Activated gamma-delta T cell treated with anti-CD3 and anti-CD28 coated beads, Interleukin-2, amount 50 U/mL, for 16 hours (primary cell): Measurements from ENCODE around the gene TNS3.

Source experiments
- DNase-seq: peaks from one replicate; pipeline ENCODE4 v3.0.0-alpha.2; 2020; ENCODE audit warnings: low read depth

Gene TNS3

DNA sequence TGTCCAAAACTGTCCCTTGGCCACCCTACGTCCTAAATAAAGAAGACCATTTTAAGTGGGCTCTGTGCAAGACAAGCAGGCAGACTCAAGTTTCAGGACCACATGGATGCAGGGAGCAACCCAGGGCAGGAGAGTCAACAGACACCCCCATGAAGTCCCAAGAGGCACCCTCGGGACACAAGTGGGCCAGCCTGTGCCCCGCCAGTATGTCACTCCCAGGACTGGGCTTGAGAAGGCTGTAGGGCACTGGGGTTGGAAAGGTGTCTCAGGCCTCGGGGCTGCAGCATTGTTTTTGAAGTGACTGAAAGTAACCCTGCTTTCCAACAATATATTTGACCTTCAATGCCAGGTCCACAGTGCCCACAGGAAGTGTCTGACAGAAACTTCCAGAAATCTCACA is 157.4 kb downstream of the TNS3 start:
- DNase-seq = no peak

GRCh38 chr7:47423196-47423595 is 158.7 kb downstream of the TNS3 start:
- no peak for DNase-seq

- no peak for DNase-seq
Observed at GRCh38 chr7:47422611-47423010, 159.3 kb downstream of the TNS3 start.

DNA sequence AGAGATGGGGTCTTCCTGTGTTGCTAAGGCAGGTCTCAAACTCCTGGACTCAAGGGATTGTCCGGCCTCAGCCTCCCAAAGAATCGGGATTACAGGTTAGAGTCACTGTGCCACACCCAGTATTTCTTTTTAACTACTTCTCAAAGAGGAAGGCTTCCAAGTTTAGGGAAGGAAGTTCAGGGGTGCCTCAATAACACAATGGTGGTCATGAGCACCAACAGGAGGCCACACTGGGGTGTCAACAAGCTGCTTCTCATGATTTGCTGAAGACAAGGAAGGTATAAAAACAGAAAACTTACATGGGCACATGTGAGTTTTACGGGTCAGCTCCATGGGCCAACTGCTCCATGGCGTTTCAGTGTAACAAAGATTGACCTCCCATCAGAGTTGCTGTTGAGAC is 160.5 kb downstream of the TNS3 start:
- DNase-seq = no peak

DNA sequence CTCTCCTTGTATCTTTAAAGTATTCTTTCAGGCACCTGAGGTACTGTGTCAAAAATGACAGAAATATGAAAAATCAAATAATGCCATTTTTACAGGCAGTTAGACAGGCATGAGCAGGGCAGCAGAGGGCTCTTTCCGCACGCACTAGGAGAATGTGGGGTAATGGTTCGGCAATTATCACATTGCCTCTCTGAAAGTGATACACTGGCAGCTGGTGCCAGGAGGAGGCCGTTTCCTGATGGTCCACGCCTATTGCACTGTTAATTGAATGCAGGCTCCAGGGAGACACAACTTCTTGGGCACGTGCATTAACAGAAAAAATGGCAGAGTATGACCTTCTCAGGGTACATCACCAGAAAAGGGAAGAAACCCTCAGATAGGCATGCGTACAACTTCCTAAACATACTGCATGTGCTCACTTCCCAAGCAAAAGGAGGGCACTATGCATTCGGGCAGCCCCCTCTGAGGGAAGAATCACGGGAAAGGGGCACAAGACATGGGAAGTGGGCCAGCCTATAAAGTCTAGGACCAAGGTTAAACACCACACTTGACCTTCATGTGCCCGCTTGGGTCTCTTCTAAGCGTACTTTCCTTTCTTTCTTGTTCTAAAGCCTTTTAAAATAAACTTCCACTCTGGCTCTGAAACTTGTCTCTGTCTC is 161.7 kb downstream of the TNS3 start:
- no peak for DNase-seq

DNA sequence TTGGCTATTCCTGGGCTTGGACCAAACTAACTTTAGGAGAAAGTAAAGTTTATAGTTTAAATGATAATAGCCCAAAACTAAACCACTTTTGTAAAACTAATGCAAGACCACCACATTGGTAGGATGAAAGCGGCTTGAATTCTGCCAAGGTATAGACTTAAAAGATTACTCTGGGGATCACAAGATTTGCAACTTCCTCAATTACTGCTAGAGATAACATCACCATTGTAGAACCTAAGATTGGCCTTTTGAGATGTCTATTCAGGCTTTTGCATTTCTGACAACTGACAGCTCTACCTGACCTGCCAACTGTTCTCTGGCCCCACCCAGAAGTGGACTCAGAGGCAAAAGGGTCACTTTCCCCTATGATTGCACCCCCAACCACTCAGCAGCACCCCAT is 162.4 kb downstream of the TNS3 start:
- no peak for DNase-seq

DNA sequence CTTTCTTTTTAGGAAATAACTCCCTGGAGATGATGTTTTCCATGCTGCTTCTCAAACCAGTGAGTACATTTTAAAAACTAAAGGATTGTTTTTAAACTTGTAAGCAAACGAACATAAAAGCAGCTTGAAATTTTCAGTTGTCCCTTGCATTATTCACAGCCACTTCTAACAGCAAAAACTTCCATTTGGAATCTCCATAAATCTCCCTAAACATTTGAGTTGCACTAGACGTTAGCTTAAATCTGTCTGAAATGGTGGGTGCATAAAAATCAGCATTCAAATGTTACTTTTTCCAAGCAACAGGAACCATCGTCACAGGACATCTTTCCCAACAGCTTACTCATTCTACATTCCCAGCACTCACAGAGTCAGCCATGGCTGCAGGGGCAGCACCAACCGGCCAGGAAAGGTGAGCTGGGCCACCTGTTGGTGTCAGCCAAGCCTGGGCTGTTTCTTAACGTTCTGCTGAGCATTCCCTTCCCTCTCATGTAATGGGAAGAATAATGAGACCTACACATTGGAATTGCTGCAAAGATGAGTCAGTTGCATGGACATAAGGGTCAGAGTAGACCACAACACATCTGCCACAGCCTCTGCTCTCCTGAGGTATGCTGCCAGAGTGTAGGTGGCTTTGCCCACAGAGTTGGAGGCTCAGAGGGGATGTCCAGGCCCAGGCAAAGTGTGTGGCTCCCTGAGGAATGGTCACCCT is 163.2 kb downstream of the TNS3 start:
- DNase-seq = no peak

- no peak for DNase-seq
Observed at GRCh38 chr7:47416492-47417480, 165.1 kb downstream of the TNS3 start.

DNA sequence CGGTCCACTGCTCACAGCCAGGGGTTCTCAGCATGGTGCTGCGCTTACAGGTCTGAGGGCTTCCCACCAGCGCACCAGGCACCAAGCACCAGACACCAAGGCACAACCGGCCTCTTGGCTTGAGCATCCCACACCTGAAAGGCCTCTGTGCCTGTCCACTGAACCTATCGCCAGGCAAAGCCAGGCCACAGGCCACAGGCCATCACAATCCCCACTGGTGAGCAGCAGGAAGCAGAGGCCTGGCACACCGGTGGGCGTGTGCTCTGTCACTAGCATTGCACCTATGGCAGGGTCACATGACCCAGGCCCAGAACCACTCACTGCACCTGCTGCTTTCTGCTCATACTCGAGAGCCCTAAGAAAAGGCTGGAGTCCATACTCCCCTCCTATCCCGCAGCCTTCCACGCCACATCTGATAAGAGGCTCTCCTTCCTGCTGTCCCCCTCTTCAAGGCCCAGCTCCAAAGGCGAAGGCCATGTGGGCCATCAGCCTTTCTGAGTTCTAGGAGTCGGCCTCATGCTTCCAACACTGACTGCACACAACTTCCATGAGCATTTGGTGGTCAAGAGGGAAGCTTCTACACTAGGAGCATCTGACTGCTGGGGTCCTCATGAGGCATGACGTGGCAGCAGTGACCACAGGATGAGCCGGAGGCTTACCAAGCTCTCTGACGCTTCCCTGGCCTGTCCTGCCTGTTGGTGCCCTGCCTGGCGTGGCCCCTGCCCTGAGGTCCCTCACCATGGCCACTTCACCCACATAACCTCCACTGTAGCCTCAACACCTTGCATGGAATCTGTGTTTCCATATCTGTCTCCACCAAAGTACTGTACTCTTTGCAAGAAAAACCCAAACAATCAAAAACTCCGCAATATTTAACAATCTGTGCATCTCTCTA is 166.3 kb downstream of the TNS3 start:
- no peak for DNase-seq

DNA sequence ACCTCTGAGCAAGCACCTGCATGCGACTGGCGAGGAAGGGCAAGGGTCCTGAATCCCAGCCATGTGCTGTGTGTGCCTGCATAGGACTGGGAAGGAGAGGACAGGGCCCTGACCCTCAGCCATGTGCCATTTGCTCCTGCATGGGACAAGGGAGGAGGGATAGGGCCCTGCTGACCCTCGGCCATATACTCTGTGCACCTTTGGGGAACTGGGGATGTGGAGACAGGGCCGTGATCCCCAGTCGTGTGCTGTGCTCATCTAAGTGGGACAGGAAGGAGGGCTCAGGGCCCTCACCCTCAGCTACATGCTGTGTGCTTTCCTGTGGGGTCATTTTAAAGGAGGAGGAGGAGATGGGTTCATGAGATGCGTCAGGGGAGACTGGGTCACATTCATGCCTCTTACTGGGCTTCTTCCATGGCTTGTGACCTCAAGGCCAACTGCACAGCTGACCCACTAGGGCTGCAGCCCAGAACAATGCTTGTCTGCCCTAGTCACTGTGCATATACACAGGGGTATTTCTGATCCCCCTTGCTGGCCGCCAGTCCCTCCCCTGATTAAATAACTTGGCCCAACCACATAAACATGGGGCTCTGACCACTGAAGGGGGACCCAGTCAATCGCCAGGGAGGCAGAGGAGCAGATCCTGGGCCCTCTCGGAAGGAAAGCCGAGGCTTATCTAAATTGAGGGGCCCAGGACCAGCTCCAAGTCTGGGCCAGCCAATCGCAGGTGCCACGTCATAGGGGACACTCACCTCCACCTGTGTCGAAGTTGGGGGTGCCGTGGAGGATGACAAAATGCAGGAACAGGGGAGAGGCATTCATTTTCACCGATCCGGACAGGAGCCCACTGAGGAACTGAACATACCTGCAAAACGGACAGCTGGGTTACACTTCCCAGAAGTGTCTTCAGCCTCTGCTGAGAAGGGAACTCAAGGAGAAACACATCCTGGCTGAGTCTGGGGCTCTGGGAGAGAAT is 167.3 kb downstream of the TNS3 start:
- no peak for DNase-seq

DNA sequence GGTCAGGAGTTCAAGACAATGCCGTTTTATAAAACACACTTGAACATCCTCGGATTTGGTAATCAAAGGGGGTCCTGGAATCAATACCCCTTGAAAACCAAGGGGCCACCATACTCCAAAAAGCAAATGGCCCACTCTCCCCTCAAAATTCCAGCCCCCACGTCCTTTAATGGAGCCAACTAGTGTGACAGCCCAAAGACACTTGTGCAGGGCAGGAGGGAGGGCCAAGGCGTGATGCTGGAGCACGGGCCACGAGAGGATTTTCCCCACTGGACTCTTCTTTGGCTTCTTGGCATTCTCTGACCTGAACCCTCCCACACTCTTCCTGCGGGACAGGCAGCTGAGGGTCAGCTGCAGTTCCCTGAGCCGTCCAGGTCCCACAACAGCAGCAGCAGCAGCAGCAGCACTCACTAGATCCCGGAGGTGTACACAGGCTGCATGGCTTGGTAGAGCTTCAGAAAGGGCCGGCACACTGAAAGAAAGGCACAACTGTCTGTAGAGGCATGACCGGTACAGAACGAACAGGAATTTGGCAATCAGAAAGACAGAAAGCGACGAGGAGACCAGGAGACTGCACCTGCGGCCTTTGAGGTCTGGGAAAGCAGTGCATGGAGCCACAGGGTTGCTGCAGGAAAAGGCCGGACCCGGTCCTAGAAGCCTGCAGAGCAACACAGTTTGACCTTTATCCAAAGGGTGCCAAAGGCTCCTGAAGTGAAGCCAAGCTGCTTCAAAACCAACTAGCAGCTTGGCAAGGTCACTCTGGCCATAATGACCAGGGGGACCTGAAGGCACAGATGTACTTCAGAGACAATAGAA is 168.2 kb downstream of the TNS3 start:
- DNase-seq = no peak

DNA sequence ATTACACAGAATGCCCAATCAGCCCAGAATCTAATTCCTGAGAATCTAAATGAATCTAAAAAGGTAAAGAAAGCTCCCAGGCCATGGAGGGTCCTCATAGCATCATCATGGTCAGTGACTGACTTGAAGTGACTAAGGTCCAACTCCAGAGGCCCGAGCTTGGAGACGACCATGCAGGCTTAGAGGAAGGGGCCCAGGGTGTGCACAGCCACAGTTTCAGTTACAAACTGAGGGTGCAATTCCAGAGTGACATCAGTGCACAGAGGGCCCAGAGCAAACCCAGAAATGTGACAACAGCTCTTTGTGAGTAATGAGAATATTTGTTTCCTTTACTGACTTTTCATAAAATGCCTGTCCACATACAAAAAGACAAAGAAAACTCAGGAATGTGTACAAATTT is 170.0 kb downstream of the TNS3 start:
- no peak for DNase-seq

- no peak for DNase-seq
Observed at GRCh38 chr7:47411281-47411869, 170.5 kb downstream of the TNS3 start.

- no peak for DNase-seq
Observed at GRCh38 chr7:47408675-47409074, 173.2 kb downstream of the TNS3 start.

- no peak for DNase-seq
Observed at GRCh38 chr7:47407821-47408674, 173.9 kb downstream of the TNS3 start.

DNA sequence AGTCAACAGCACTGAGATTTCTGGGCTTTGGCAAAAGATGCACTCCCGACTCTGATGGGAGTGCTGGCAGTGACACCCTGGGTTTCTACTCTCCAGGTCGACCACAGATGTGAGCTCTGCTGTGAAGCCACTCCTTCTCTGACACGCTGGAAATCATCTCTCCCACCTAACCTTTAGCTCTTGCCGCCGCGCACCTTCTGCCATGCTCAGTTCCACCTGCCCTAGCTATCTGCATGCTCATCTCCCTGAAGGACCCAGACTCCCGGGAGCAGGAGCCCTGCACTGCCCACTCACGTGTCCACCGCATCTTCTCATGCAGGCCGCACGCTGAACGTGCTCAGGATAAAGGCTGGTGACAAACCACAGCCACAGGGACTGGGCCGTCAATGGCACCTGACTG is 174.8 kb downstream of the TNS3 start:
- no peak for DNase-seq

- DNase-seq = no peak
Observed at GRCh38 chr7:47406801-47407129, 175.1 kb downstream of the TNS3 start.
